Femur (tissue), 1 donor: ENCODE measurements around the gene ASPHD1.
"Not testable (repeated sequence)": the region's sequence is repeated elsewhere in the genome, so short reads cannot be mapped to it uniquely, and the experiment has no call there.

Source experiments
- DNase-seq: peaks from one replicate; pipeline ENCODE4 v3.0.0-alpha.2; 2017

The ASPHD1 gene

DNA sequence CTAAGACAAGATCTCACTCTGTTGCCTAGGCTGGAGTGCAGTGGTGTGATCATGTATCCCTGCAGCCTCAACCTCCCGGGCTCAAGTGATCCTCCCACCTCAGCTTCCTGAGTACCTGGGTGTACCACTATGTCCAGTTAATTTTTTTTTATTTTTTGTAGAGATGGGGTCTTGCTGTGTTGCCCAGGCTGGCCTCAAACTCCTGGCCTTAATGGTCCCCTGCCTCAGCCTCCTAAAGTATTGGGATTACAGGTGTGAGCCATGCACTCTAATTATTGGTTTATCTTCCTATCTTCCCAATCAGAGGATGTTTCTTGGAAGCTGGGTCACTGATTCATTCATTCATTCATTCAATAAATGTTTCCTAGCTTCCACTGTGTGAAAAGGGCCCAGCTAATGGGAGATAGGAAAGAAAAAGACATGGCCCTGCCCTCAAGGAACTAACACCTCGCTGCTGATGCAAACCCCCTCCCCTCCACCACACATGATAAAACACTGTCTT lies 8.5 kb downstream of the ASPHD1 start:
- DNase-seq = no peak

DNA sequence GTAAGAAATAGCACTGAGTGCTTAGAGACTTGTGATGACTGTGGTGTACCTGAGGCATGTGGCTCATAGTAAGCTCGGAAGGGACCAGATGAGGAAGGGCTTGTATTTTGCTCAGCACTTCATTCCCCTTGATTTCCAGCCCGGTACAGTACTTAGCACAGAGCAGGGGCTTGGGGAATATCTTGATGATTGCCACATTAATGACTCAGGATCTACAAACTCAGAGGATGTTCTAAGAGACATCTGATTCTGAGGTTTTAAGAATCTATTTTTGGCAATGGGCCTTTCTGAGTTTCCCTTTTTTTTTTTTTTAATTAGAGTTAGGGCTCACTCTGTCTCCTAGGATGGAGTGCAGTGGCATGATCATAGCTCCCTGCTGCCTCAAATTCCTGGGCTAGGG lies 9.1 kb downstream of the ASPHD1 start:
- no peak for DNase-seq

DNA sequence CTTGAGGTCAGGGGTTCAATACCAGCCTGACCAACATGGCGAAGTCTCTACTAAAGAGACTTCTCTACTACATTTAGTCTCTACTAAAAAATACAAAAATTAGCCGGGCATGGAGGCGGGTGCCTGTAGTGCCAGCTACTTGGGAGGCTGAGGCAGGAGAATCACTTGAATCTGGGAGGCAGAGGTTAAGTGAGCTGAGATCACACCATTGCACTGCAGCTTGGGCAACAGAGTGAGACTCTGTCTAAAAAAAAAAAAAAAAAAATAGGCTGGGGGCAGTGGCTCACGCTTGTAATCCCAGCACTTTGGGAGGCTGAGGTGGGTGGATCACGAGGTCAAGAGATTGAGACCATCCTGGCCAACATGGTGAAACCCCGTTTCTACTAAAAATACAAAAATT lies 9.6 kb downstream of the ASPHD1 start:
- not testable (repeated sequence) for DNase-seq

DNA sequence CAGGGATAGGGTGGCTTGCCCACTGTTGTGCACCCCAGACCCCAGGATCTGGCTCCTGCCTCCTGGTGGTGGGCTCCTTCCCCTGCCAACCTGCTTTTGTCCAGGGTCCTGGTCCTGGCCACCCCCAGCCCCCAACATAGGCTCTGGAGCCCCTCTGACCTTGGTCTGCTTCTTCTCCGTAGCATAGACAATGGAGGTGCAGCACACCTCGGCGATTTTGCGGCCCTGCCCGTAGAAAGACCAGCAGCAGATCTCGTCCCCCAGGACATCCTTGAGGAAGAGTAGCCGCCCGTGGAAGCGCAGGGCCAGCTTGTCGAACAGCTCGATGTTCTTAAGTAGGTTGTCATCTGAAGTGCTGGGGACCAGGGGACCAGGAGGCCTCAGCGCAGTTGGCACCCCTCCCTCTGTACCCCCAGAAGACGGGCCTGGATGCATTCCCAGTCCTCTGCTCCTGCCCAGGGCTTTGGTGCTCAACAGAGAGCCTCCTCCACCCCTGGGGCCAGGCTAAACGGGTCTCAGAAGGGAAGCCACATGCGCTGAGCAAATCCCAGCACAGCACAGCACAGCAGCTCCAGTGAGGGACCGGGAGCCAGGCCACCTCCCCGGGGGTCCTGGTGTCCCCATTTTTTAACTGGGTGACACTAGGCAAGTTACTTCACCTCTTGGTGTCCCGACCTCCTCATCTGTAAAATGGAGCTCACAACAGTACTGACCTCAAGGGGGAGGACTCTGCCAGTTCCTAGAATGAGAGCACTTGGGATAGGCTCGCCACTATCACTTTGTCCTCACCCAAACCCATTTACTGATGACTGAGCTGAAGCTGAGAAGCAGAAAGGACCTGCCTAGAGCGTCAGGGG lies 10.8 kb downstream of the ASPHD1 start:
- no peak for DNase-seq

GRCh38 chr16:29911676-29912010 lies 11.4 kb downstream of the ASPHD1 start:
- DNase-seq = no peak

GRCh38 chr16:29912087-29912486 lies 11.8 kb downstream of the ASPHD1 start:
- no peak for DNase-seq

GRCh38 chr16:29913514-29913913 lies 13.2 kb downstream of the ASPHD1 start:
- no peak for DNase-seq

GRCh38 chr16:29915590-29916247 lies 15.4 kb downstream of the ASPHD1 start:
- DNase-seq = no peak

GRCh38 chr16:29916979-29917378 lies 16.7 kb downstream of the ASPHD1 start:
- DNase-seq = no peak

- DNase-seq = no peak
Observed at GRCh38 chr16:29920288-29921033, 20.2 kb downstream of the ASPHD1 start.

GRCh38 chr16:29921034-29921385 lies 20.7 kb downstream of the ASPHD1 start:
- DNase-seq = no peak

GRCh38 chr16:29922326-29922725 lies 22.0 kb downstream of the ASPHD1 start:
- DNase-seq = no peak

DNA sequence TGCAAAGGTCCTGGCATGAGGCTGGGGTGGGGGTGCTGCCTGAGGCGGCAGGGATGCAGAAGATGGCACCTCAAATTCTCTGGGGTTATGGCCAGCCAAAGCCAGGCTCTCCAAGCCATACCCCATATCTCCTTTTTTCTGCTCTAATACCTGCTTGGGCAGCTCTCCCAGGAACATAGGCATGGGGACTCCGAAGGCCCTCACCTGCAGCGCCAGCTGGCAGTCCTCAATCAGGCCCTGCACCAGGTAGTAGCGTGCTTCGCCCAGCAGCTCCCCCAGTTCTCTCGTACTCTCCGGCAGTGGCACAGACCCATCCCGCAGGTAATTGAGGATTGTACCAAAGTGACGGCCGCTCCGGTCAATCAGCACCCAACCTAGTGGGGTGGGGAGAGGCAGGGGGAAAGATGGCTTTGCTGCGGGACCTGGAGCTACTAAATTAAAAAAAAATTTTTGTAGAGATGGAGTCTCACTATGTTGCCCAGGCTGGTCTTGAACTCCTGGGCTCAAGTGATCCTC lies 22.8 kb downstream of the ASPHD1 start:
- DNase-seq = no peak

DNA sequence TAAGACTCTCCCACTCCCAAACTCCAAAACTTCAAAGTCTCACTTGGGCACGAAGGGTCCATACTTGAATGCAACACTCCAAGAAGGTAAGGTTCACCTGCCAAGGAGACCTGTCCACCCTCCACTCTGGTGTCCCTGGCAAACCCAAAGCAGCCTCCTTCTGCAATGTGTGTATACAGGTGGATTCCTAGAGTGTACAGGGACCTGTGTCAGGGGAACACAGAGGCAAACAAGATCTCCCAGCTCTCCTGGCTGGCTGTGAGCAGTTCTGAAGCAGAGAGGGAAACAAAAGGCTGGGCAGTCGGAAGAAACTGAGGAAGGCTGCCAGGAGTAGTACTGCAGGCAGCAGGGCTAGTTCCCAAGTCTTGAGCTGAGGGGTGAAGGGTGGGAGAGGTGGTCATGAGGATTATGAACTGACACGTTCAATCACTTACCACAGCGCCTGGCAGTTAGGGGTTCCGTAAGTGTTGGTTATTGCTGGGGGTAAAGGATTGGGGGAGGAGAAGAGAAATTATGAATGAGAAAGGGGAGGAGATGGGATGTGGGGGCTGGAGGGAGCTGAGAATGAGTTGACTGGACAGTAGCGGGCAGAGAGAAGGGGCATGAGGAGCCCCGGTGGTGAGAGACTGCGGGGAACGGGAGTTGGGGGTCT lies 24.9 kb downstream of the ASPHD1 start:
- DNase-seq = no peak

- DNase-seq = peak; percentile 95
Observed at GRCh38 chr16:29925781-29926710, 25.8 kb downstream of the ASPHD1 start, which contains the start of gene KCTD13. Gene KCTD13, minus strand, starts transcription at chr16:29926226. Its CDS starts 193 bp downstream, at chr16:29926033.

DNA sequence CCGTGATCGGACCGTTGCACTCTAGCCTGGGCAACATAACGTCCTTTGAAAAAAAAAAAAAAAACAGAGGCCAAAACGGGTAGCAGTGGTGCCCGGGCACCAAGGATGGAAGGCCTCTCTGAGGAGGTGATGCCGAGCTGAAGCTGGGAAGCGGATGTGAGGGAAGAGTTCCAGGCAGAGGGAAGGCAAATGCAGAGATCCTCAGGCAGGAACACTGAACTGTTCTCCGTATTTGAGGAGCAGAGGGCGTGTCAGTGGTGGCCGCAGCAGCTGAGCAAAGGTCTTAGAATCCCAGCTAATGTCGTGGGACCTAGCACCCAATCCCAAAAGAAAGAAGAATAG lies 26.4 kb downstream of the ASPHD1 start:
- peak; percentile 43 for DNase-seq

DNA sequence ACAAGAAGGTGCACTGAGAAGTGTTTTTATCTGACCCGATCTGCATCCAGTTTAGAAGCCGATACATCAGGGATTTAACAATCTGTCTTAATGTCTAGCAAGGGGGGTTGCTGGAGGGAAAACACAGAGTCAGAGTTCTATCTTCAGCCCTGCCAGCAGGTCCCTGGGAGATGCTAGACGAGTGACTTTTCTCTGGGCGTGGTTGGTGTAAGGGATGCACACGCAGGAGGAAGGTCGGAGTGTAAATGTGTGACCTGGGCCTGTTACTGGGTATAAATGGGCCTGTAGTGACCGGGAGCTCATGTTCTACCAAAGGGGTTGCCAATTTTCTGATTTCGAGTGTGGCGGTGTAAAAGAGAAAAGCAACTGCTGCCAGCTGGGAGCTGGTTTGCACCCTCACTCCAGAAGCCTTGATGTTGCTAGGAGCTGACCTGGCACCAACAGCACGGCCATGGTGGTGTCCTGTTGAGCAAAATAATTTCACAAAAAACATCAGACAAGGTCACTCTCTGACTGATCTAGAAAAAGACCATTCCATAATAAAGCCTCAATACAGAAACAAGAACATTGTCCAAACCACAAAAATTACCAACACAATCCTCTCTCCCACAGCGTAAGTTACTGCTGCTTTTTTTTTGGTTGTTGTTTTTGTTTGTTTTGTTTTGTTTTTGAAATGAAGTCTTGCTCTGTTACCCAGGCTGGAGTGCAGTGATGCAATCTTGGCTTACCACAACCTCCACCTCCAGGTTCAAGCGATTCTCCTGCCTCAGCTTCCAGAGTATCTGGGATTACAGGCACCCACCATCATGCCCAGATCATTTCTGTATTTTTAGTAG lies 27.0 kb downstream of the ASPHD1 start:
- DNase-seq = no peak

DNA sequence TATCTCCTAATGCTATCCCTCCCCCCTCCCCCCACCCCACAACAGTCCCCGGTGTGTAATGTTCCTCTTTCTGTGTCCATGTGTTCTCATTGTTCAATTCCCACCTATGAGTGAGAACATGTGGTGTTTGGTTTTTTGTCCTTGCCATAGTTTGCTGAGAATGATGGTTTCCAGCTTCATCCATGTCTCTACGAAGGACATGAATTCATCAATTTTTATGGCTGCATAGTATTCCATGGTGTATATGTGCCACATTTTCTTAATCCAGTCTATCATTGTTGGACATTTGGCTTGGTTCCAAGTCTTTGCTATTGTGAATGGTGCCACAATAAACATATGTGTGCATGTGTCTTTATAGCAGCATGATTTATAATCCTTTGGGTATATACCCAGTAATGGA lies 31.5 kb downstream of the ASPHD1 start:
- DNase-seq = not testable (repeated sequence)

DNA sequence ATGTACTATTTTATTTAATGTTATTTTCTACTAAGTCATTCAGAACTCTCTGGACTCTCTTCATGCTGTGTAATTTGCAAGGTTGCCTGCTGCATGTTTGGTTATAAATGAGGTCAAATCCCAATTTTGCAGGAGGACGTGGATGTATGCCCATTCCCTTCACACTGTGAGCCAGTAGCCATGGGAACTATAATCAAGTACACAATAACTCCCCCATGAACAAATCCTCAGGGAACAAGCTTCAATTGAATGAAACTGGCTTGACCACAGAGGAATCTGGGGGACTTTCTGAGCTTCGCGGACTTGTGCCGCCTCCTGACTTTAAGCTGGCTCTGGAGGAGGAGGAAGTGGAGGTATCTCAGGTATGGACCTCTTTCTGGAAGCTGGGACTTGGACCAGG lies 40.4 kb downstream of the ASPHD1 start:
- no peak for DNase-seq
